HEK293 (cell line): ENCODE results near the gene SAMM50.
A peak's percentile ranks its signal among the peaks of the same experiment; 100 is the strongest.

Experiments used
- BCL11A ChIP-seq: fragments of 450-650 bp; formaldehyde crosslinking; IDR thresholded peaks from 2 replicates; pipeline ENCODE4 v1.5.1; 2016; ENCODE audit warnings: low read depth, missing biosample characterization, missing genetic modification characterization
- FEZF1 ChIP-seq: fragments of 450-650 bp; formaldehyde crosslinking; IDR thresholded peaks from 2 replicates; pipeline ENCODE4 v1.5.1; 2016; ENCODE audit warnings: missing biosample characterization, missing genetic modification characterization
- KLF10 ChIP-seq: fragments of 450-650 bp; IDR thresholded peaks from 2 replicates; pipeline ENCODE4 v1.5.1; 2018; ENCODE audit warnings: missing biosample characterization, mild to moderate bottlenecking, missing genetic modification characterization
- MEIS1 ChIP-seq: sonication (generic); formaldehyde crosslinking; IDR thresholded peaks from 2 replicates; pipeline ENCODE4 v1.8.1; 2022; ENCODE audit warnings: missing genetic modification reagents, mild to moderate bottlenecking, borderline replicate concordance
- OSR2 ChIP-seq: fragments of 450-650 bp; formaldehyde crosslinking; IDR thresholded peaks from 2 replicates; pipeline ENCODE4 v1.5.1; 2016; ENCODE audit warnings: missing biosample characterization, missing genetic modification characterization
- PRDM1 ChIP-seq: fragments of 450-650 bp; formaldehyde crosslinking; IDR thresholded peaks from 2 replicates; pipeline ENCODE4; 2016; ENCODE audit warnings: missing biosample characterization, missing genetic modification characterization
- RBAK ChIP-seq: fragments of 450-650 bp; formaldehyde crosslinking; IDR thresholded peaks from 2 replicates; pipeline ENCODE4 v1.5.1; 2016; ENCODE audit warnings: missing biosample characterization, missing genetic modification characterization
- SCRT2 ChIP-seq: fragments of 450-650 bp; formaldehyde crosslinking; IDR thresholded peaks from 2 replicates; pipeline ENCODE4 v1.5.1; 2016; ENCODE audit warnings: missing biosample characterization, missing genetic modification characterization
- ZNF114 ChIP-seq: fragments of 450-650 bp; formaldehyde crosslinking; IDR thresholded peaks from 2 replicates; pipeline ENCODE4 v1.5.0; 2017; ENCODE audit warnings: missing biosample characterization, missing genetic modification characterization
- ZNF146 ChIP-seq: fragments of 450-650 bp; formaldehyde crosslinking; IDR thresholded peaks from 2 replicates; pipeline ENCODE4 v1.5.1; 2016; ENCODE audit warnings: missing biosample characterization, missing genetic modification characterization
- ZNF16 ChIP-seq: fragments of 450-650 bp; formaldehyde crosslinking; IDR thresholded peaks from 2 replicates; pipeline ENCODE4 v1.5.1; 2016; ENCODE audit warnings: low read depth, missing biosample characterization, missing genetic modification characterization
- ZNF169 ChIP-seq: fragments of 450-650 bp; formaldehyde crosslinking; IDR thresholded peaks from 2 replicates; pipeline ENCODE4 v1.5.1; 2016; ENCODE audit warnings: missing biosample characterization, missing genetic modification characterization
- ZNF202 ChIP-seq: fragments of 450-650 bp; formaldehyde crosslinking; IDR thresholded peaks from 2 replicates; pipeline ENCODE4 v1.5.1; 2016; ENCODE audit warnings: missing biosample characterization, missing genetic modification characterization, borderline replicate concordance
- ZNF214 ChIP-seq: fragments of 450-650 bp; formaldehyde crosslinking; IDR thresholded peaks from 2 replicates; pipeline ENCODE4 v1.5.1; 2017; ENCODE audit warnings: missing biosample characterization, mild to moderate bottlenecking, missing genetic modification characterization, borderline replicate concordance
- ZNF221 ChIP-seq: fragments of 450-650 bp; formaldehyde crosslinking; IDR thresholded peaks from 2 replicates; pipeline ENCODE4 v1.5.1; 2017; ENCODE audit warnings: missing biosample characterization, missing genetic modification characterization, borderline replicate concordance
- ZNF23 ChIP-seq: fragments of 450-650 bp; formaldehyde crosslinking; IDR thresholded peaks from 2 replicates; pipeline ENCODE4 v1.5.1; 2016; ENCODE audit warnings: missing biosample characterization, missing genetic modification characterization, borderline replicate concordance
- ZNF302 ChIP-seq: fragments of 450-650 bp; formaldehyde crosslinking; IDR thresholded peaks from 2 replicates; pipeline ENCODE4 v1.5.1; 2016; ENCODE audit warnings: missing biosample characterization, missing genetic modification characterization, low read depth
- ZNF37A ChIP-seq: fragments of 450-650 bp; IDR thresholded peaks from 2 replicates; pipeline ENCODE4 v1.5.1; 2018; ENCODE audit warnings: missing biosample characterization, missing genetic modification characterization
- ZNF416 ChIP-seq: fragments of 450-650 bp; formaldehyde crosslinking; IDR thresholded peaks from 2 replicates; pipeline ENCODE4 v1.5.1; 2016; ENCODE audit warnings: missing biosample characterization, missing genetic modification characterization
- ZNF48 ChIP-seq: fragments of 450-650 bp; formaldehyde crosslinking; IDR thresholded peaks from 2 replicates; pipeline ENCODE4 v1.5.1; 2016; ENCODE audit warnings: missing biosample characterization, missing genetic modification characterization
- ZNF514 ChIP-seq: fragments of 450-650 bp; formaldehyde crosslinking; IDR thresholded peaks from 2 replicates; pipeline ENCODE4 v1.5.1; 2016; ENCODE audit warnings: missing biosample characterization, missing genetic modification characterization
- ZNF549 ChIP-seq: fragments of 450-650 bp; IDR thresholded peaks from 2 replicates; pipeline ENCODE4 v1.5.1; 2018; ENCODE audit warnings: missing biosample characterization, missing genetic modification characterization, mild to moderate bottlenecking, inconsistent platforms, moderate library complexity
- ZNF560 ChIP-seq: fragments of 450-650 bp; formaldehyde crosslinking; IDR thresholded peaks from 2 replicates; pipeline ENCODE4 v1.5.1; 2017; ENCODE audit warnings: missing biosample characterization, missing genetic modification characterization, borderline replicate concordance
- ZNF610 ChIP-seq: fragments of 450-650 bp; formaldehyde crosslinking; IDR thresholded peaks from 2 replicates; pipeline ENCODE4 v1.5.1; 2016; ENCODE audit warnings: missing biosample characterization, missing genetic modification characterization, borderline replicate concordance
- ZNF621 ChIP-seq: fragments of 450-650 bp; formaldehyde crosslinking; IDR thresholded peaks from 2 replicates; pipeline ENCODE4 v1.5.1; 2017; ENCODE audit warnings: missing biosample characterization, missing genetic modification characterization
- ZNF623 ChIP-seq: fragments of 450-650 bp; formaldehyde crosslinking; IDR thresholded peaks from 2 replicates; pipeline ENCODE4 v1.5.1; 2016; ENCODE audit warnings: missing biosample characterization, missing genetic modification characterization
- ZNF626 ChIP-seq: fragments of 450-650 bp; sonication (Bioruptor Pico); formaldehyde crosslinking; IDR thresholded peaks from 2 replicates; pipeline ENCODE4 v1.5.1; 2018; ENCODE audit warnings: missing biosample characterization, missing genetic modification characterization, inconsistent platforms
- ZNF629 ChIP-seq: fragments of 450-650 bp; formaldehyde crosslinking; IDR thresholded peaks from 2 replicates; pipeline ENCODE4 v1.5.1; 2017; ENCODE audit warnings: missing biosample characterization, missing genetic modification characterization
- ZNF776 ChIP-seq: fragments of 450-650 bp; formaldehyde crosslinking; IDR thresholded peaks from 2 replicates; pipeline ENCODE4 v1.5.0; 2017; ENCODE audit warnings: missing biosample characterization, missing genetic modification characterization, borderline replicate concordance
- ZNF777 ChIP-seq: fragments of 450-650 bp; formaldehyde crosslinking; IDR thresholded peaks from 2 replicates; pipeline ENCODE4 v1.5.1; 2017; ENCODE audit warnings: missing biosample characterization, missing genetic modification characterization, borderline replicate concordance
- ZNF785 ChIP-seq: fragments of 450-650 bp; formaldehyde crosslinking; IDR thresholded peaks from 2 replicates; pipeline ENCODE4 v1.5.1; 2016; ENCODE audit warnings: missing biosample characterization, missing genetic modification characterization
- ZNF792 ChIP-seq: fragments of 450-650 bp; formaldehyde crosslinking; IDR thresholded peaks from 2 replicates; pipeline ENCODE4 v1.5.1; 2016; ENCODE audit warnings: missing biosample characterization, missing genetic modification characterization
- ZNF837 ChIP-seq: fragments of 450-650 bp; formaldehyde crosslinking; IDR thresholded peaks from 2 replicates; pipeline ENCODE4 v1.5.1; 2016; ENCODE audit warnings: missing biosample characterization, missing genetic modification characterization
- TF ChIP-seq, protein P1 (sequence below): fragments of 450-650 bp; formaldehyde crosslinking; IDR thresholded peaks from 2 replicates; pipeline ENCODE4 v1.5.1; 2016; ENCODE audit warnings: missing biosample characterization, missing genetic modification characterization
- TF ChIP-seq, protein P2 (sequence below): fragments of 450-650 bp; formaldehyde crosslinking; IDR thresholded peaks from 2 replicates; pipeline ENCODE4 v1.5.1; 2017; ENCODE audit warnings: missing biosample characterization, missing genetic modification characterization
- TF ChIP-seq, protein P3 (sequence below): fragments of 450-650 bp; formaldehyde crosslinking; IDR thresholded peaks from 2 replicates; pipeline ENCODE4 v1.5.1; 2016; ENCODE audit warnings: missing biosample characterization, missing genetic modification characterization
- TF ChIP-seq, protein P4 (sequence below): fragments of 450-650 bp; formaldehyde crosslinking; IDR thresholded peaks from 2 replicates; pipeline ENCODE4 v1.5.1; 2017; ENCODE audit warnings: missing biosample characterization, missing genetic modification characterization

The SAMM50 gene

DNA sequence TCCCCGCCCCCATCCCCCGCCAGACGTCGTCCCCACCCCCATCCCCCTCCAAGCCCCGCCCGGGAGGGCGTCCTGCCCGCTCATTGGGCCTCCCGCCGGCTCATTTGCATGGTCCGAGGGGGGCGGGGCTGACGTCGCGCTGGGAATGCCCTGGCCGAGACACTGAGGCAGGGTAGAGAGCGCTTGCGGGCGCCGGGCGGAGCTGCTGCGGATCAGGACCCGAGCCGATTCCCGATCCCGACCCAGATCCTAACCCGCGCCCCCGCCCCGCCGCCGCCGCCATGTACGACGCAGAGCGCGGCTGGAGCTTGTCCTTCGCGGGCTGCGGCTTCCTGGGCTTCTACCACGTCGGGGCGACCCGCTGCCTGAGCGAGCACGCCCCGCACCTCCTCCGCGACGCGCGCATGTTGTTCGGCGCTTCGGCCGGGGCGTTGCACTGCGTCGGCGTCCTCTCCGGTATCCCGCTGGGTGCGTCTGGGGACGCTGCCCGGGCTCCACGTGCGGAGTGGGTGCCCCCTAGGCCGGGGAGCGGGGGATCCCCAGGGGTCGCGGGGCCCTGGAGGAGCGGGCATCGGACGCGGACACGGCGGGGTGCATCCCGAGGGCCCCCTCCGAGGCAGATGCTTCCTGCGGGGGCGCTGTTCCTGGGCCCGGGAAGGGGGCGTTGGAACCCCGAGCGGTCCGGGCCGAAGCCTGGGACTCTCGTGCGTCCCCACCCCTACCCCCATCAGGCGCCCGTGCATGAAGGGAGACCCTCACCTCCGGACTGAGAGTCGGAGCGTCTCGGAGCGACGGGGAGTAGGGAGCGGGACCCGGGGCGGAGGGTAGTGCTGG lies 31.4 kb upstream of the SAMM50 start, which contains the start of gene PNPLA3 (continued):
- TF ChIP-seq ZNF626 (tag by site-specific recombination) (no peak), ZNF302 (tag by site-specific recombination) (no peak), RBAK (no peak), ZNF221 (tag by site-specific recombination) (no peak), OSR2 (no peak), ZNF549 (tag by site-specific recombination) (no peak), ZNF777 (tag by site-specific recombination) (peak; percentile 93), ZNF560 (tag by site-specific recombination) (no peak), ZNF629 (tag by site-specific recombination) (peak; percentile 64), SCRT2 (tag by site-specific recombination) (no peak), ZNF37A (tag by site-specific recombination) (no peak), BCL11A (no peak), ZNF48 (tag by site-specific recombination) (no peak), PRDM1 (no peak), ZNF610 (tag by site-specific recombination) (0 out of 2 replicates have a peak, but pooled peaks have one; percentile 43), ZNF837 (tag by site-specific recombination) (no peak; the same call in 1 of the 2 replicates), ZNF146 (no peak), ZNF776 (tag by site-specific recombination) (peak; percentile 95), ZNF792 (tag by site-specific recombination) (no peak), FEZF1 (tag by site-specific recombination) (no peak), MEIS1 (no peak), KLF10 (tag by site-specific recombination) (no peak), ZNF23 (tag by site-specific recombination) (no peak), ZNF416 (tag by site-specific recombination) (no peak), ZNF16 (no peak), ZNF785 (tag by site-specific recombination) (no peak), ZNF114 (tag by site-specific recombination) (no peak), ZNF623 (tag by site-specific recombination) (no peak), ZNF202 (tag by site-specific recombination) (no peak), ZNF621 (no peak), ZNF169 (no peak), ZNF214 (tag by site-specific recombination) (no peak), ZNF514 (tag by site-specific recombination) (no peak)
- TF ChIP-seq, protein P1, sequence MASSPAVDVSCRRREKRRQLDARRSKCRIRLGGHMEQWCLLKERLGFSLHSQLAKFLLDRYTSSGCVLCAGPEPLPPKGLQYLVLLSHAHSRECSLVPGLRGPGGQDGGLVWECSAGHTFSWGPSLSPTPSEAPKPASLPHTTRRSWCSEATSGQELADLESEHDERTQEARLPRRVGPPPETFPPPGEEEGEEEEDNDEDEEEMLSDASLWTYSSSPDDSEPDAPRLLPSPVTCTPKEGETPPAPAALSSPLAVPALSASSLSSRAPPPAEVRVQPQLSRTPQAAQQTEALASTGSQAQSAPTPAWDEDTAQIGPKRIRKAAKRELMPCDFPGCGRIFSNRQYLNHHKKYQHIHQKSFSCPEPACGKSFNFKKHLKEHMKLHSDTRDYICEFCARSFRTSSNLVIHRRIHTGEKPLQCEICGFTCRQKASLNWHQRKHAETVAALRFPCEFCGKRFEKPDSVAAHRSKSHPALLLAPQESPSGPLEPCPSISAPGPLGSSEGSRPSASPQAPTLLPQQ (tag by site-specific recombination): peak; percentile 56; the same call in 1 of the 2 replicates
- TF ChIP-seq, protein P2, sequence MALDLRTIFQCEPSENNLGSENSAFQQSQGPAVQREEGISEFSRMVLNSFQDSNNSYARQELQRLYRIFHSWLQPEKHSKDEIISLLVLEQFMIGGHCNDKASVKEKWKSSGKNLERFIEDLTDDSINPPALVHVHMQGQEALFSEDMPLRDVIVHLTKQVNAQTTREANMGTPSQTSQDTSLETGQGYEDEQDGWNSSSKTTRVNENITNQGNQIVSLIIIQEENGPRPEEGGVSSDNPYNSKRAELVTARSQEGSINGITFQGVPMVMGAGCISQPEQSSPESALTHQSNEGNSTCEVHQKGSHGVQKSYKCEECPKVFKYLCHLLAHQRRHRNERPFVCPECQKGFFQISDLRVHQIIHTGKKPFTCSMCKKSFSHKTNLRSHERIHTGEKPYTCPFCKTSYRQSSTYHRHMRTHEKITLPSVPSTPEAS (tag by site-specific recombination): no peak; the same call in 1 of the 2 replicates
- TF ChIP-seq, protein P3, sequence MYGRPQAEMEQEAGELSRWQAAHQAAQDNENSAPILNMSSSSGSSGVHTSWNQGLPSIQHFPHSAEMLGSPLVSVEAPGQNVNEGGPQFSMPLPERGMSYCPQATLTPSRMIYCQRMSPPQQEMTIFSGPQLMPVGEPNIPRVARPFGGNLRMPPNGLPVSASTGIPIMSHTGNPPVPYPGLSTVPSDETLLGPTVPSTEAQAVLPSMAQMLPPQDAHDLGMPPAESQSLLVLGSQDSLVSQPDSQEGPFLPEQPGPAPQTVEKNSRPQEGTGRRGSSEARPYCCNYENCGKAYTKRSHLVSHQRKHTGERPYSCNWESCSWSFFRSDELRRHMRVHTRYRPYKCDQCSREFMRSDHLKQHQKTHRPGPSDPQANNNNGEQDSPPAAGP: peak; percentile 62
- TF ChIP-seq, protein P4, sequence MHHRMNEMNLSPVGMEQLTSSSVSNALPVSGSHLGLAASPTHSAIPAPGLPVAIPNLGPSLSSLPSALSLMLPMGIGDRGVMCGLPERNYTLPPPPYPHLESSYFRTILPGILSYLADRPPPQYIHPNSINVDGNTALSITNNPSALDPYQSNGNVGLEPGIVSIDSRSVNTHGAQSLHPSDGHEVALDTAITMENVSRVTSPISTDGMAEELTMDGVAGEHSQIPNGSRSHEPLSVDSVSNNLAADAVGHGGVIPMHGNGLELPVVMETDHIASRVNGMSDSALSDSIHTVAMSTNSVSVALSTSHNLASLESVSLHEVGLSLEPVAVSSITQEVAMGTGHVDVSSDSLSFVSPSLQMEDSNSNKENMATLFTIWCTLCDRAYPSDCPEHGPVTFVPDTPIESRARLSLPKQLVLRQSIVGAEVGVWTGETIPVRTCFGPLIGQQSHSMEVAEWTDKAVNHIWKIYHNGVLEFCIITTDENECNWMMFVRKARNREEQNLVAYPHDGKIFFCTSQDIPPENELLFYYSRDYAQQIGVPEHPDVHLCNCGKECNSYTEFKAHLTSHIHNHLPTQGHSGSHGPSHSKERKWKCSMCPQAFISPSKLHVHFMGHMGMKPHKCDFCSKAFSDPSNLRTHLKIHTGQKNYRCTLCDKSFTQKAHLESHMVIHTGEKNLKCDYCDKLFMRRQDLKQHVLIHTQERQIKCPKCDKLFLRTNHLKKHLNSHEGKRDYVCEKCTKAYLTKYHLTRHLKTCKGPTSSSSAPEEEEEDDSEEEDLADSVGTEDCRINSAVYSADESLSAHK (tag by site-specific recombination): no peak
